GM12878 (cell line): ENCODE measurements around the gene NCAPD2. TPM values are rescaled to one million over a fixed set of nuclear protein-coding genes. Genes with fewer than 3 reads are reported as not detected.

ENCODE experiments used
- PAX5 ChIP-seq: IDR thresholded peaks from 2 replicates; pipeline ENCODE4 v1.6.1; 2011; ENCODE audit warnings: low read depth, low read length, borderline replicate concordance
- TCF12 ChIP-seq: IDR thresholded peaks from 2 replicates; pipeline ENCODE4 v1.6.1; 2011; ENCODE audit warnings: low read depth, mild to moderate bottlenecking, low read length
- polyA plus RNA-seq, 11 experiments: library from polyadenylated mRNA; depleted of rRNA in 4 of 11; unstranded in 6 of 11; stranded (reverse) in 5 of 11; fragments of >200 nt; fragmentation: Nextera tagmentation in 4 of 11; fragmentation: Illumina TruSeq in 1 of 11; extraction: Ambion mirVana in 4 of 11; extraction: Trizol in 1 of 11; gene quantifications; 1 replicate in 1 of 11; 2 replicates in 10 of 11; pipeline versions ENCODE4 v1.2.1 to v1.2.3, GENCODE V29; 2011 to 2016; ENCODE audit warnings: inconsistent platforms in 2 of 11, missing spikeins in 2 of 11, low read depth in 1 of 11
- total RNA-seq, 4 experiments: library from RNA; depleted of rRNA in 3 of 4; stranded (reverse); fragments of >200 nt in 3 of 4; fragmentation: Illumina TruSeq in 1 of 4; extraction: Trizol in 1 of 4; gene quantifications; 2 replicates each; pipeline versions ENCODE4 v1.2.1 to v1.2.3, GENCODE V29; 2013 to 2021
- TF ChIP-seq, protein P1 (sequence below): fragments of 450-650 bp; IDR thresholded peaks from 2 replicates; pipeline ENCODE4 v1.6.1; 2017; ENCODE audit warnings: mild to moderate bottlenecking, moderate library complexity
- TF ChIP-seq, protein P2 (sequence below): fragments of 450-650 bp; conservative IDR thresholded peaks from 2 replicates; pipeline ENCODE4 v1.6.1; 2017; ENCODE audit warnings: mild to moderate bottlenecking, moderate library complexity

The NCAPD2 gene
- total and polyA plus RNA-seq, 10 of the 15 experiments (the other 5 are each of a cell fraction or from before 2014, with no cell fraction given), result 24.2 to 160 (median 110) TPM

DNA sequence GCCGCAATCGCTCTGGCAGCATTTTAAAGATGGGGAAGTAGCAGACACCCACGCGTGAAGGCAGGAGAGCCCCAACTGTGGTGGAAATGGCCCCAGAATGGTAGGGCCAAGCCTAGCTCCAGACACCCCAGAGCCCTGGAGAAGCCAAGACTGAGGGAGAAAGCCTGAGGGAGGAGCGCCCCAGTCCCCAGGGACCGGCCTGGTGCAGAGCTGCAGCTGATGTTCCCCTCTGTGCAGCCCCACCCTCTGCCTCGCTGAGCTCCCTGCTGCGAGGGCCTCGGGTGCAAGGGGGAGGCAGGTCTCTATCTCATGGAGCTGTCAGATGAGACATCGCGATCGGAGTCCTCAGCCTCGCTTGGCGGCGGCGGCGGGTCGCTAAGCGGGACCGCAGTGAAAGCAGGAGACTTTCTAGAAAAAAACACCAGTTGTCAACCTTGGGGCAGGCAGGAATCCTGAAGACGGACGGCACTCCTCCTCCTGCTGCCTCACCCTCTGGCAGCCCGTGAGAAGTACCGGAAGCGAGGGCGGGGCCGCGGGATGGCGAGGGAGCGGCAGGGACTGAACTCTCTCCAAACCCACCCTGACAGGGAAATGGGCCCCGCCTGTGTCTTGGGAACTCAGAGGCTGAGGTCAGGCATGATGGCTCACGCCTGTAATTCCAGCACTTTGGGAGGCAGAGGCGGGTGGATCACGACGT lies 46.4 kb downstream of the NCAPD2 start (continued):
- TF ChIP-seq TCF12, result 0 out of 2 replicates have a peak, but pooled peaks have one; percentile 13
- TF ChIP-seq, protein P1, sequence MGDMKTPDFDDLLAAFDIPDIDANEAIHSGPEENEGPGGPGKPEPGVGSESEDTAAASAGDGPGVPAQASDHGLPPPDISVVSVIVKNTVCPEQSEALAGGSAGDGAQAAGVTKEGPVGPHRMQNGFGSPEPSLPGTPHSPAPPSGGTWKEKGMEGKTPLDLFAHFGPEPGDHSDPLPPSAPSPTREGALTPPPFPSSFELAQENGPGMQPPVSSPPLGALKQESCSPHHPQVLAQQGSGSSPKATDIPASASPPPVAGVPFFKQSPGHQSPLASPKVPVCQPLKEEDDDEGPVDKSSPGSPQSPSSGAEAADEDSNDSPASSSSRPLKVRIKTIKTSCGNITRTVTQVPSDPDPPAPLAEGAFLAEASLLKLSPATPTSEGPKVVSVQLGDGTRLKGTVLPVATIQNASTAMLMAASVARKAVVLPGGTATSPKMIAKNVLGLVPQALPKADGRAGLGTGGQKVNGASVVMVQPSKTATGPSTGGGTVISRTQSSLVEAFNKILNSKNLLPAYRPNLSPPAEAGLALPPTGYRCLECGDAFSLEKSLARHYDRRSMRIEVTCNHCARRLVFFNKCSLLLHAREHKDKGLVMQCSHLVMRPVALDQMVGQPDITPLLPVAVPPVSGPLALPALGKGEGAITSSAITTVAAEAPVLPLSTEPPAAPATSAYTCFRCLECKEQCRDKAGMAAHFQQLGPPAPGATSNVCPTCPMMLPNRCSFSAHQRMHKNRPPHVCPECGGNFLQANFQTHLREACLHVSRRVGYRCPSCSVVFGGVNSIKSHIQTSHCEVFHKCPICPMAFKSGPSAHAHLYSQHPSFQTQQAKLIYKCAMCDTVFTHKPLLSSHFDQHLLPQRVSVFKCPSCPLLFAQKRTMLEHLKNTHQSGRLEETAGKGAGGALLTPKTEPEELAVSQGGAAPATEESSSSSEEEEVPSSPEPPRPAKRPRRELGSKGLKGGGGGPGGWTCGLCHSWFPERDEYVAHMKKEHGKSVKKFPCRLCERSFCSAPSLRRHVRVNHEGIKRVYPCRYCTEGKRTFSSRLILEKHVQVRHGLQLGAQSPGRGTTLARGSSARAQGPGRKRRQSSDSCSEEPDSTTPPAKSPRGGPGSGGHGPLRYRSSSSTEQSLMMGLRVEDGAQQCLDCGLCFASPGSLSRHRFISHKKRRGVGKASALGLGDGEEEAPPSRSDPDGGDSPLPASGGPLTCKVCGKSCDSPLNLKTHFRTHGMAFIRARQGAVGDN, result no peak; the same call in 1 of the 2 replicates
- TF ChIP-seq, protein P2, sequence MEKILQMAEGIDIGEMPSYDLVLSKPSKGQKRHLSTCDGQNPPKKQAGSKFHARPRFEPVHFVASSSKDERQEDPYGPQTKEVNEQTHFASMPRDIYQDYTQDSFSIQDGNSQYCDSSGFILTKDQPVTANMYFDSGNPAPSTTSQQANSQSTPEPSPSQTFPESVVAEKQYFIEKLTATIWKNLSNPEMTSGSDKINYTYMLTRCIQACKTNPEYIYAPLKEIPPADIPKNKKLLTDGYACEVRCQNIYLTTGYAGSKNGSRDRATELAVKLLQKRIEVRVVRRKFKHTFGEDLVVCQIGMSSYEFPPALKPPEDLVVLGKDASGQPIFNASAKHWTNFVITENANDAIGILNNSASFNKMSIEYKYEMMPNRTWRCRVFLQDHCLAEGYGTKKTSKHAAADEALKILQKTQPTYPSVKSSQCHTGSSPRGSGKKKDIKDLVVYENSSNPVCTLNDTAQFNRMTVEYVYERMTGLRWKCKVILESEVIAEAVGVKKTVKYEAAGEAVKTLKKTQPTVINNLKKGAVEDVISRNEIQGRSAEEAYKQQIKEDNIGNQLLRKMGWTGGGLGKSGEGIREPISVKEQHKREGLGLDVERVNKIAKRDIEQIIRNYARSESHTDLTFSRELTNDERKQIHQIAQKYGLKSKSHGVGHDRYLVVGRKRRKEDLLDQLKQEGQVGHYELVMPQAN, result peak; percentile 36
- TF ChIP-seq PAX5, result no peak
